NCI-H748 (cell line): ENCODE measurements around the gene RBMS1.

Experiments
- DNase-seq: peaks from one replicate; lab custom pipeline; 2025; ENCODE audit not compliant: unreplicated experiment; lab: John Stamatoyannopoulos, UW

Gene RBMS1, protein sequence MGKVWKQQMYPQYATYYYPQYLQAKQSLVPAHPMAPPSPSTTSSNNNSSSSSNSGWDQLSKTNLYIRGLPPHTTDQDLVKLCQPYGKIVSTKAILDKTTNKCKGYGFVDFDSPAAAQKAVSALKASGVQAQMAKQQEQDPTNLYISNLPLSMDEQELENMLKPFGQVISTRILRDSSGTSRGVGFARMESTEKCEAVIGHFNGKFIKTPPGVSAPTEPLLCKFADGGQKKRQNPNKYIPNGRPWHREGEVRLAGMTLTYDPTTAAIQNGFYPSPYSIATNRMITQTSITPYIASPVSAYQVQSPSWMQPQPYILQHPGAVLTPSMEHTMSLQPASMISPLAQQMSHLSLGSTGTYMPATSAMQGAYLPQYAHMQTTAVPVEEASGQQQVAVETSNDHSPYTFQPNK

DNA sequence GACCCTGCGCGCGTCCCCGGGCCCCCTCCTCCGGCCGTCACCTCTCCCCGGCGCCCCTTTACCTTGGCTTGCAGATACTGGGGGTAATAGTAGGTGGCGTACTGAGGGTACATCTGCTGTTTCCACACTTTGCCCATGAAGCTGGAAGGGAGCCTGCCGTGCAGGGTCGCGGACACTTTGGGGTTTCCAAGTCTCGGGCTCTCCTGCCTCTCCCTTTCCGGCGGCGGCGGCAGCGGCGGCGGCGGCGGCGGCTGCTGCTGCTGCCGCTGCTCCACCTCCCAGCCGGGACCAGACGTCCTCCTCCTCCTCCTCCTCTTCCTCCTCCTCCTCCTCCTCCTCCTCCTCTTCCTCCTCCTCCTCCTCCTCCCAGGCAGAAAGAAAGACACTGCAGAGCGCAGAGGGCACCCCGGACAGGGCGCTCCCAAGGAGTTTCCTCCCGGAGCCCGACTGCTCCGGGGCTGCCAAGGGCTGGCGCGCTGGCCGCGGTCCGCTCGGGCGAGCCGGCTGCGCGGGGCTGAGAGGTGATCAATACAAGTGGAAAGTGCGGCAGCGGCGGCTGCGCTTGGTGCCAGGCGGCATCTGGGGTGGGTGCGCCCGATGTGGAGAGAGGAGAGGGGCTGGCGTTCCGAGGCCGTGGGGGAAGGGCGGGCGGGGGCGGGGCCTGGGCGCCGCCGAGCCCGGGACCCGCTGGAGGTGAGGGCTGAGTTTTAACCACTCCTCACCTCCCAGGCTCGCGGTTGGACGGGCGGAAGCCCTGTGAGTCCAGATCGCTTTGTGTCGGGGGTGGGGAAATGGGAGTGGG, at the start of gene RBMS1:
RBMS1 (minus strand) TSS at position 581 of the 802 bp plus-strand sequence; CDS start at position 137, 444 bp downstream.
- peak; percentile 91 for DNase-seq

DNA sequence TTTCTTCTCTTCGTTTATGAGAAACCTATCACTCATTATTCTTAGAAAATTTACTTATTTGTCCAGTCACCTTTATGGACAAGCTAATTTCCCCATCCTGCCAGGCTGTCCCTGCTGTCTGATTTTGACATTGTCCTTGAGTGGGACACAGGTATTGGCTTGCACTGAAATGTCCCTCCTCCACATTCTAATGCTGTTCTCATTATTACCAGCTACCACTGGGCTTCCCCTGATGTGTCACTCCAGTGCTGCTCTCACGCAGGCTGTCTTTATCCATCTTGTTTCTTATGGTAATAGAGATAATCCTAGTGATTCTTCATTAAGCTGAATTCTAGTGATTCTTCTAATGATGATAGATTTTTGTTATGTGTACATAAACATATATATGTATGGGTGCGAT, 48.1 kb upstream of the RBMS1 start:
- no peak for DNase-seq

- no peak for DNase-seq
Observed at GRCh38 chr2:160538559-160539355, 45.1 kb upstream of the RBMS1 start.

- no peak for DNase-seq
Observed at GRCh38 chr2:160538115-160538514, 44.5 kb upstream of the RBMS1 start.

GRCh38 chr2:160534996-160535395, 41.4 kb upstream of the RBMS1 start:
- DNase-seq, result no peak

DNA sequence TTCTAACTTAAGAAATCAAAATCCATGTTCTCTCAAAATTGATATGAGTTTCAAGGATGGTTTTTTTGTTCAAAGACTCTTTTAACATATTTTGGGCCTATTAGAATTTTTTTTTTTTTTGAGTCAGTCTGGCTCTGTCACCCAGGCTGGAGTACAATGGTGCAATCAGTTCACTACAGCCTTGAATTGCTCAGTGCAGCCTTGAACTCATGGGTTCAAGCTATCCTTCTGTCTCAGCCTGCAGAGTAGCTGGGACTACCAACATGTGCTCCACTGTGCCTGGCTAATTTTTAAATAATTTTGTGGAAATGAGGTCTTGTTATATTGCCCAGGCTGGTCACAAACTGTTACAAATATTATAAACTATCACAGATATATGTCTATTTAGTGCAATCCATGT, 40.6 kb upstream of the RBMS1 start:
- no peak for DNase-seq

DNA sequence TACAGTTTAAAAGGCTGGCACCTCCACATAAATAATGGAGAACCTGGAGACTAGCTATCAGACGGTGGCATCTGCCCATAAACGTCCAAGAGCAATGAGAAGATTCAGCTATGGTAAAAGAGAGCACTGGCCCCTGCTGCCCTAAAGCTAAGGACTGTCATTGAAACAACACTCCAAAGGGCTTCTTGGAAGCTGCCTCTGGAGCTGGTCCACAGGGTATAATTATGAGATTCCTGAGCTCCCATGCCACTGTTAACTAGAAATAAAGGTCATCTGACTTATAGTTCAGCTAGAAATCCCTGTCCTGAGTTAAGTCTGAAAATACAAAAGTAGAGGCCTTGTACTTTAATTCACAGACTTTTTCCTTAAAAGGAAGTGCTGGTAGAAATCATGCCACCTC, 39.9 kb upstream of the RBMS1 start:
- DNase-seq, result no peak

DNA sequence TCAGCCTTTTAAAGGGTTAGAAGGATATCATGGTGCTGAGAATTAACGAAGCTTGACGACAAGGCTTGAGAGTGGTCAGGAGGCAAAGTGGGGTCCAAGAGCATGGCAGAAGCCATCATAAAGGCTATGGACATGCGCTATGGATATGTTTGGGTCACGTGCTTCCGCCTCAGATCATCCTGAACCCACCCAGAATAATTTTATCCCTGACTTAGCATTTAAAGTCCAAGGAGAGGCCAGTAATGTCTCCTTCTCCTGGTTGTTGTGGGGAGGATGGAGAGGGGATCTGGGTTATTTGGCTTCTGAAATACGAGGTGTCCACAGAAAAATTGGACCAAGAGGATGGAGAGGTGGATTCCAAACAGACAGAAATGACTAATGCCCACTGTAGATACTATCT, 38.8 kb upstream of the RBMS1 start:
- DNase-seq, result no peak

- no peak for DNase-seq
Observed at GRCh38 chr2:160522951-160523710, 29.5 kb upstream of the RBMS1 start.

DNA sequence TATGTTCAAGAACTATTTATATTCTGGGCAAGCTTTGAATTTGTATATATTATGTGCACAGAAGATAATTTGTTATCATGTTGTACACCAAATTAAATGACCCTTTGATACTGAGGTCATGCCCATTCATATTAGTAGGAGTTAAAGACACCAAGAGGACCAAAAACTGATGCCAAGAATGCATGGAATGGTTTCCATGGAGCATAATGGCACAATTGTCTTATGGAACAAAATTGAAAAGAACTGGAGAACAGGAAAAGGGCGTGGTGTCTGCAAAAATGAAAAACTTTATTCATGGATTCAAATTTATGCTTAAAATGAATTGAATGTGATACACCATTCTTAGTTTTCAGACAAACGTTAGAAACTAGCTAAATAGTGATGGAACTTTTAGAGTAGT, 24.1 kb upstream of the RBMS1 start:
- no peak for DNase-seq

- no peak for DNase-seq
Observed at GRCh38 chr2:160516547-160517365, 23.1 kb upstream of the RBMS1 start.

- DNase-seq, result no peak
Observed at GRCh38 chr2:160515120-160515519, 21.5 kb upstream of the RBMS1 start.

DNA sequence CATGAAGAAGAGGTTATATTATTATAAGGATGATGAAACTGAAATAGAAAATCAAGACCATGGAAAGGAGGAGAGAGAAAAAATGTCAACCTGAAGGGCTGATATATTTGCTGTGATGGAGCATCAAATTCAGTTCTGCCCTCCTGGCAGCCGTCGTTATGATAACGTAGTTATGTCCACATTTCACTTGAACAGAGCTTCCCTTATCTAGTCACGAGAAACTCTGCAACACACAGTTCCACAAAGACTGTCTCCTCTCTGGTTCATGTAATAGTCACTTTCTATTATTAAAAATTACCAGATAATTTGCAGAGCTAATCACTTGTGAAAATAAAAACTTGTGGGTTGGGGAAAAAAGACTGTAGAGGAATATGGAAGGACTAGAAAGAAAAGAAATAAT, 19.5 kb upstream of the RBMS1 start:
- DNase-seq, result no peak

DNA sequence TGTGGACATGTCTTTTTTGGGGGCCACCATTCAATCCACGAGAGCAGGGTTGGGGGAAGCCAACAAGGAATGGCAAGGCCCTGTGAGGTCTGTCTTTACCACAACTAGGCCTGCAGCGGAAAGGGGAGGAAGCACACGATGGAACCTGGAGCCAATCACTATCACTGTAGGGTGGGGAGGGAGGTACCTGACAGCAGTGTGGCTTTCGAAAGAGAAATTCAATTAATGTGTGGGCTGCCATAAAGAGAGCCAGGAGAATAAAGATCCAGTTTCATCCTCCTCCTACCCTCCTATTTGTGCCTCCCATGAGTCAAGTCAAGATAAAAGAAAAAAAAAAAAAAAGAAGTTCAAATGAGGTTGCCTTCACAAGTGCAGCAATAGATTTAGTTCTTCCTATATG, 18.9 kb upstream of the RBMS1 start:
- DNase-seq, result no peak

DNA sequence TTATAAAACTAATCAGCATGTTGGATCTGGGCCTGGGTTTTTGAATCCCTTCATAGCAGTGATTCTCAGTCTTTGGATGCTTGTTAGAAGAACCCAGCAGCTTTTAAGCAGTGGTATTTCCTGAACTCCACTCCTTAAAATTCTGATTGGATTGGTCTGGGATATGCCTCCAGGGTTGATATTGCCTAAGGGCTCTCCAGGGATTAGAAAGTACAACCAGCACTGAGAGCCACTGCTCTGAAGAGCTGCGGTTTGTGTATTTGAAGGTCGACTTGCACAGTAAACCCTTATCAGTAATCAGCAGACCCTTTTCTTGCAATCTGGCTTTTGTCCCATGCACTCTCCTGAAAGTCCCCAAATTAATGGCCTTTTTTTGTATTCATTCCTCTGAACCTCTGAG, 17.0 kb upstream of the RBMS1 start:
- no peak for DNase-seq

DNA sequence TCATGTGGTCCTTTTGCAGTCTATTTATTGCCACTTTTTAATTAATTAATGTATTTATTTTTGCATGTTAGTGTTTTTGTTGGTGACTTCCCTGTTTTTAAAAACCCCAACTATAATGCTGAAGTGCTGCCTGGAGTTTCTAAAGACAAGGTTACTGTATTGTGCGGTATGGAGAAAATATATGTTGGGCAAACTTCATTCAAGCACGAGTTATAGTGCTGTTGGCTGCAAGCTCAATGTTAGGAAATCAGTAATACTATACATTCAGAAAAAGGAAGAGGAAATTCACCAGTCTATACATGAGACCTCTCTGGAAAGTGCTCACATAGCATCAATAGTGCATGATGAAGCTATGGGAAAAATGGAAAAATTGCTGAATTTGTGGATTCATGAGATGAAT, 15.4 kb upstream of the RBMS1 start:
- no peak for DNase-seq

DNA sequence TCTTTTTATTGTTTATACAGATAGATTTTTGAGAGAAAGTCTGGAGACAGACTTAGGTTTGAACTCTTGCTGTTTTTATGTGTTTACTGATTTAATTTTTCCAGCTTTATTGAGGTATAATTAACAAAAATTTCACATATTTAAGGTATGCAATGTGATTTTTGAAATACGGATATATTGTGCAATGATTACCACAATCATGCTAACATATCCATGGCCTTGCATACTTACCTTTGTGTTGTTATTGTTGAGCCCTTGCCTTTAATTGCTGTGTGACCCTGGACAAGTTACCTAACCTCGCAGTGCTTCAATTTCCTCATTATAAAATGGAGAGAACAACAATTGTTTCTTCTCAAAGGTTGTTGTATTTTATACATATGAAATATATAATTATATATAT, 13.9 kb upstream of the RBMS1 start:
- DNase-seq, result no peak

DNA sequence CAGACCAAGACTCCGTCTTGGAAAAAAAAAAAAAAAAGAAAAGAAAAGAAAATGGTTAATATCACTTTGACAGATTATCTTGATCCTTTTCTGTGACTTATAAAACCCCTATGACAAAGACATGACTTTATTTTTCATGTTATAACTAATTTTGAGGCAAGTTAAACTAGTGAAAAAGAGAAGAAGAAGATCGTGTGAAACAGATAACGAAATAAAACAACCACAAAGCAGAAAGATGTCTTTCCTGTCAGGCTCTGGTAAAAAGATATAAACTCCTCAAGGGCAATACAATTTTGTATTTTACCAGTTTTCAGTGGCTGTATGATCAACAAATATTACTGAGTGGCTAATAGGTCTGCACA, 13.4 kb upstream of the RBMS1 start:
- no peak for DNase-seq

- DNase-seq, result no peak
Observed at GRCh38 chr2:160506371-160507045, 12.9 kb upstream of the RBMS1 start.
